GM18868 (cell line): ENCODE data around the gene SKA2.
"Not testable (repeated sequence)": the region's sequence is repeated elsewhere in the genome, so short reads cannot be mapped to it uniquely, and the experiment has no call there.

Source experiments
- ATAC-seq: cut with Tn5 transposase; IDR thresholded peaks from one replicate; pipeline ENCODE4 v1.9.1; 2021; ENCODE audit warnings: mild to moderate bottlenecking, moderate library complexity; ENCODE audit not compliant: unreplicated experiment

The SKA2 gene

GRCh38 chr17:59152925-59153324 is 2.1 kb downstream of the SKA2 start:
- ATAC-seq: no peak

GRCh38 chr17:59151591-59151990 is 3.4 kb downstream of the SKA2 start:
- no peak for ATAC-seq

- no peak for ATAC-seq
Observed at GRCh38 chr17:59151006-59151405, 4.0 kb downstream of the SKA2 start.

- no peak for ATAC-seq
Observed at GRCh38 chr17:59149841-59150511, 5.0 kb downstream of the SKA2 start.

GRCh38 chr17:59149051-59149450 is 5.9 kb downstream of the SKA2 start:
- no peak for ATAC-seq

- no peak for ATAC-seq
Observed at GRCh38 chr17:59145571-59146096, 9.4 kb downstream of the SKA2 start.

GRCh38 chr17:59141860-59142259 is 13.1 kb downstream of the SKA2 start:
- ATAC-seq: no peak

- no peak for ATAC-seq
Observed at GRCh38 chr17:59139939-59140338, 15.0 kb downstream of the SKA2 start.

- not testable (repeated sequence) for ATAC-seq
Observed at GRCh38 chr17:59138339-59138738, 16.6 kb downstream of the SKA2 start.

GRCh38 chr17:59131131-59131530 is 23.9 kb downstream of the SKA2 start:
- no peak for ATAC-seq

- ATAC-seq: no peak
Observed at GRCh38 chr17:59129814-59130213, 25.2 kb downstream of the SKA2 start.

GRCh38 chr17:59126809-59127417 is 28.1 kb downstream of the SKA2 start:
- no peak for ATAC-seq

GRCh38 chr17:59124665-59125064 is 30.3 kb downstream of the SKA2 start:
- ATAC-seq: no peak

GRCh38 chr17:59121901-59122480 is 33.0 kb downstream of the SKA2 start:
- ATAC-seq: no peak

- ATAC-seq: no peak
Observed at GRCh38 chr17:59115474-59115873, 39.5 kb downstream of the SKA2 start.

GRCh38 chr17:59111539-59111938 is 43.4 kb downstream of the SKA2 start:
- ATAC-seq: no peak

GRCh38 chr17:59110973-59111372 is 44.0 kb downstream of the SKA2 start:
- ATAC-seq: no peak

GRCh38 chr17:59108400-59109102 is 46.4 kb downstream of the SKA2 start:
- no peak for ATAC-seq

GRCh38 chr17:59107306-59107670 is 47.7 kb downstream of the SKA2 start:
- ATAC-seq: no peak

GRCh38 chr17:59106463-59107305 is 48.3 kb downstream of the SKA2 start, which contains the start of gene TRIM37:
Gene TRIM37 (minus strand): TSS chr17:59106880. CDS start chr17:59106461, 419 bp downstream.
- peak; percentile 95 for ATAC-seq
